Common myeloid progenitor, CD34-positive (primary cell): ENCODE measurements around the gene MCC.

Experiments used
- CTCF ChIA-PET: fragments of 350-600 bp; sonication (Branson Sonifier 250); formaldehyde crosslinking; loops from one replicate; lab custom pipeline; 2021; ENCODE audit warnings: antibody characterized with exemption; lab: Charles Lee
- POLR2A ChIA-PET: fragments of 350-600 bp; sonication (Branson Sonifier 250); formaldehyde crosslinking; loops from one replicate; lab custom pipeline; 2021; ENCODE audit warnings: antibody characterized with exemption; lab: Charles Lee
- DNase-seq, 3 donors: peaks; one replicate each; pipeline versions ENCODE4 v3.0.0 to v3.0.0-alpha.2; 2013
- H3K27ac ChIP-seq, 2 experiments: 1 replicate in 1 of 2; 2 replicates in 1 of 2; pipeline ENCODE4 v1.7.0; 2013; ENCODE audit warnings: inconsistent platforms in 2 of 2, low read length in 2 of 2, mild to moderate bottlenecking in 2 of 2, low read depth in 1 of 2, moderate library complexity in 1 of 2; ENCODE audit not compliant: severe bottlenecking in 2 of 2, insufficient read depth in 1 of 2, poor library complexity in 1 of 2
- H3K27me3 ChIP-seq, 5 experiments: replicated peaks in 2 of 5; 1 replicate in 3 of 5; 2 replicates in 2 of 5; pipeline versions ENCODE4 v1.6.1 to v1.7.0; 2013; ENCODE audit warnings: low read length in 4 of 5, mild to moderate bottlenecking in 2 of 5, moderate library complexity in 2 of 5, inconsistent platforms in 1 of 5; ENCODE audit not compliant: insufficient read depth in 5 of 5, control insufficient read depth in 4 of 5
- H3K36me3 ChIP-seq, 4 experiments: 1 replicate in 2 of 4; 2 replicates in 2 of 4; pipeline versions ENCODE4 v1.6.1 to v1.7.0; 2013; ENCODE audit warnings: low read length in 3 of 4, control low read depth in 1 of 4, mild to moderate bottlenecking in 1 of 4; ENCODE audit not compliant: control insufficient read depth in 4 of 4, insufficient read depth in 4 of 4
- H3K4me1 ChIP-seq, 4 experiments: 1 replicate in 3 of 4; 2 replicates in 1 of 4; pipeline versions ENCODE4 v1.6.1 to v1.7.1; 2013; ENCODE audit warnings: low read length in 3 of 4, mild to moderate bottlenecking in 3 of 4, control low read depth in 1 of 4, inconsistent platforms in 1 of 4, moderate library complexity in 1 of 4; ENCODE audit not compliant: control insufficient read depth in 4 of 4, insufficient read depth in 4 of 4; ENCODE audit errors: control extremely low read depth in 1 of 4
- H3K4me3 ChIP-seq, 7 experiments: 1 replicate in 4 of 7; 2 replicates in 3 of 7; pipeline versions ENCODE4 v1.5.1 to v1.7.0; 2013; ENCODE audit warnings: mild to moderate bottlenecking in 7 of 7, low read length in 6 of 7, moderate library complexity in 6 of 7, inconsistent platforms in 2 of 7, low read depth in 2 of 7, control low read depth in 1 of 7; ENCODE audit not compliant: insufficient read depth in 4 of 7, control insufficient read depth in 1 of 7; ENCODE audit errors: extremely low read depth in 1 of 7
- H3K9me3 ChIP-seq, 5 experiments: 1 replicate in 4 of 5; 2 replicates in 1 of 5; pipeline versions ENCODE4 v1.6.1 to v1.7.1; 2013; ENCODE audit warnings: low read length in 4 of 5, mild to moderate bottlenecking in 2 of 5, inconsistent platforms in 1 of 5, low read depth in 1 of 5, moderate library complexity in 1 of 5; ENCODE audit not compliant: control insufficient read depth in 4 of 5, insufficient read depth in 2 of 5; ENCODE audit errors: control extremely low read depth in 1 of 5
- WGBS: methylation state at CpG from one replicate; pipeline ENCODE4 v1.1.5; 2013; ENCODE audit not compliant: insufficient coverage; 5-methylcytosine and 5-hydroxymethylcytosine counted together

MCC gene

DNA sequence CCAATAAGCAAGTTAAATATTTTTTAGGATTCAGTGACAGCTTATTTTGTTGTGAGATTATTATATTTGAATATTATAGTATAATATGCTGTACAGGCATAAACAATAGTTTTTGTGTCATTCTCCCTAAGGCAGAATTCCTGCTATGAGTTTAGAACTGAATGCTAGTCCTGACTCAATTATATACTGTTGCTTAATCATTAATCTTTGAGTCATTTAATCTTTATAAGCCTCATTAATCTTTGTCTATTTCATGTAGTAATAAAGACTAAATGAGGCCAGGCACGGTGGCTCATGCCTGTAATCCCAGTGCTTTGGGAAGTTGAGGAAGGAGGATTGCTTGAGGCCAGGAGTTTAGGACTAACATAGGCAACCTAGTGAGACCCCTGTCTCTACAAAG, 515.2 kb downstream of the MCC start:
- Histone ChIP-seq H3K27me3 (peaks cover 0 to 5% (median 0%) of the 10 kb centered on the region in 5 experiments), H3K36me3 (no peaks in the 10 kb centered on the region), H3K4me1 (peaks cover 0 to 17% (median 11%) of the 10 kb centered on the region in 4 experiments), H3K4me3 (no peak overlapping the region), H3K9me3 (no peaks in the 10 kb centered on the region), H3K27ac (no peak overlapping the region)
- DNase-seq: no peak
- POLR2A ChIA-PET: no interaction called here
- WGBS: no CpG with 5 or more reads among the region's 1 CpG
- CTCF ChIA-PET: interaction anchor here (0.7 to 1.1 kb wide), 2 partner anchors 7 to 11 kb away, joined by 3 to 4 read pairs; no protein-coding TSS in a partner anchor
